Liver (tissue), 9 donors: ENCODE measurements around the gene PLA2G7. TPM values are rescaled to one million over a fixed set of nuclear protein-coding genes. Genes with fewer than 3 reads are reported as not detected.

Experiments
- DNase-seq: peaks from one replicate; pipeline ENCODE4 v3.0.0-alpha.2; 2017; ENCODE audit warnings: low spot score
- H3K27ac ChIP-seq, 2 donors: one replicate each; pipeline ENCODE4 v1.7.0; 2013; ENCODE audit warnings: inconsistent platforms in 2 of 2, low read length in 2 of 2, control low read depth in 1 of 2, low read depth in 1 of 2, mild to moderate bottlenecking in 1 of 2
- H3K27me3 ChIP-seq, 4 donors: one replicate each; pipeline versions ENCODE4 v1.6.1 to v1.7.0; 2013; ENCODE audit warnings: low read length in 3 of 4, inconsistent platforms in 1 of 4, mild to moderate bottlenecking in 1 of 4, moderate library complexity in 1 of 4; ENCODE audit not compliant: control insufficient read depth in 4 of 4, insufficient read depth in 4 of 4
- H3K36me3 ChIP-seq, 4 donors: one replicate each; pipeline versions ENCODE4 v1.6.1 to v1.7.0; 2013; ENCODE audit warnings: low read length in 3 of 4, mild to moderate bottlenecking in 3 of 4, low read depth in 1 of 4, moderate library complexity in 1 of 4; ENCODE audit not compliant: control insufficient read depth in 4 of 4, insufficient read depth in 3 of 4
- H3K4me1 ChIP-seq, 4 donors: one replicate each; pipeline versions ENCODE4 v1.6.1 to v1.7.0; 2013; ENCODE audit warnings: low read length in 3 of 4, mild to moderate bottlenecking in 3 of 4, moderate library complexity in 1 of 4; ENCODE audit not compliant: control insufficient read depth in 4 of 4, insufficient read depth in 4 of 4
- H3K4me3 ChIP-seq, 3 donors: one replicate each; pipeline versions ENCODE4 v1.6.1 to v1.7.0; 2013; ENCODE audit warnings: low read length in 3 of 3, control low read depth in 1 of 3, low read depth in 1 of 3, mild to moderate bottlenecking in 1 of 3
- H3K9ac ChIP-seq, 2 donors: one replicate each; pipeline ENCODE4 v1.7.0; 2013; ENCODE audit warnings: low read length in 2 of 2, mild to moderate bottlenecking in 2 of 2, moderate library complexity in 2 of 2, control low read depth in 1 of 2, low read depth in 1 of 2
- H3K9me3 ChIP-seq, 4 donors: one replicate each; pipeline versions ENCODE4 v1.6.1 to v1.7.0; 2013; ENCODE audit warnings: low read length in 3 of 4; ENCODE audit not compliant: control insufficient read depth in 4 of 4
- EGR1 ChIP-seq, 2 donors: IDR thresholded peaks; 2 replicates each; pipeline ENCODE4 v1.6.1; 2016 to 2018; ENCODE audit warnings: antibody characterized with exemption in 2 of 2, low read depth in 2 of 2
- FOXA1 ChIP-seq: IDR thresholded peaks from 2 replicates; pipeline ENCODE4 v1.6.1; 2016; ENCODE audit warnings: antibody characterized with exemption
- FOXA2 ChIP-seq: IDR thresholded peaks from 2 replicates; pipeline ENCODE4 v1.6.1; 2016; ENCODE audit warnings: antibody characterized with exemption
- GABPA ChIP-seq, 2 donors: IDR thresholded peaks in 1 of 2; conservative IDR thresholded peaks in 1 of 2; 2 replicates each; pipeline ENCODE4 v1.6.1; 2016; ENCODE audit warnings: antibody characterized with exemption in 2 of 2, mild to moderate bottlenecking in 1 of 2, moderate library complexity in 1 of 2
- HNF4A ChIP-seq, 2 donors: conservative IDR thresholded peaks; 2 replicates each; pipeline ENCODE4 v1.6.1; 2016; ENCODE audit warnings: antibody characterized with exemption in 2 of 2, mild to moderate bottlenecking in 2 of 2
- HNF4G ChIP-seq: IDR thresholded peaks from 2 replicates; pipeline ENCODE4 v1.6.1; 2016; ENCODE audit warnings: antibody characterized with exemption
- JUND ChIP-seq, 2 donors: IDR thresholded peaks; 2 replicates each; pipeline ENCODE4 v1.6.1; 2016; ENCODE audit warnings: antibody characterized with exemption in 2 of 2
- MAX ChIP-seq: IDR thresholded peaks from 2 replicates; pipeline ENCODE4 v1.6.1; 2016; ENCODE audit warnings: antibody characterized with exemption
- NR2F2 ChIP-seq: IDR thresholded peaks from 2 replicates; pipeline ENCODE4 v1.6.1; 2016; ENCODE audit warnings: antibody characterized with exemption
- RAD21 ChIP-seq, 2 donors: IDR thresholded peaks; 2 replicates each; pipeline ENCODE4 v1.6.1; 2016; ENCODE audit warnings: antibody characterized with exemption in 2 of 2, mild to moderate bottlenecking in 2 of 2
- REST ChIP-seq: IDR thresholded peaks from 2 replicates; pipeline ENCODE4 v1.6.1; 2016; ENCODE audit warnings: antibody characterized with exemption, mild to moderate bottlenecking
- RXRA ChIP-seq, 2 donors: IDR thresholded peaks; 2 replicates each; pipeline ENCODE4 v1.6.1; 2017 to 2018; ENCODE audit warnings: antibody characterized with exemption in 2 of 2, mild to moderate bottlenecking in 1 of 2
- SP1 ChIP-seq: IDR thresholded peaks from 2 replicates; pipeline ENCODE4 v1.6.1; 2018; ENCODE audit warnings: antibody characterized with exemption, mild to moderate bottlenecking
- TAF1 ChIP-seq: conservative IDR thresholded peaks from 2 replicates; pipeline ENCODE4 v1.6.1; 2016; ENCODE audit warnings: antibody characterized with exemption, mild to moderate bottlenecking
- YY1 ChIP-seq: IDR thresholded peaks from 2 replicates; pipeline ENCODE4 v1.6.1; 2016; ENCODE audit warnings: antibody characterized with exemption, mild to moderate bottlenecking
- ZBTB33 ChIP-seq: IDR thresholded peaks from 2 replicates; pipeline ENCODE4 v1.6.1; 2016; ENCODE audit warnings: antibody characterized with exemption
- WGBS: extraction: QIAGEN DNeasy Blood & Tissue Kit; methylation state at CpG from one replicate; pipeline ENCODE4 v1.1.7; 2013; 5-methylcytosine and 5-hydroxymethylcytosine counted together
- polyA plus RNA-seq, 2 donors: library from polyadenylated mRNA; stranded (reverse) in 1 of 2; unstranded in 1 of 2; fragments of 200-250 nt in 1 of 2; fragments of >200 nt in 1 of 2; fragmentation: Nextera tagmentation in 1 of 2; extraction: Ambion mirVana in 1 of 2; gene quantifications; one replicate each; pipeline versions ENCODE4 v1.2.1 to v1.2.3, GENCODE V29; 2013 to 2015
- total RNA-seq, 2 donors: library from RNA; depleted of rRNA; stranded (reverse); fragments of >200 nt; gene quantifications; one replicate each; pipeline ENCODE4 v1.2.3, GENCODE V29; 2014
- TF ChIP-seq, protein P1 (sequence below): IDR thresholded peaks from 2 replicates; pipeline ENCODE4 v1.6.1; 2016; ENCODE audit warnings: antibody characterized with exemption
- TF ChIP-seq, protein P2 (sequence below): fragments of 150-350 bp; IDR thresholded peaks from 2 replicates; pipeline ENCODE4 v1.5.1; 2017; ENCODE audit warnings: improper control_type of control experiment, low read depth, low read length; ENCODE audit not compliant: missing input control
- donor health status: healthy.
- donor health status: healthy.
- donor health status: healthy.
- donor health status: healthy.
- donor health status: healthy.

Gene PLA2G7
- total and polyA plus RNA-seq, 4 donors: 0.35 to 24.7 (median 1.3) TPM

DNA sequence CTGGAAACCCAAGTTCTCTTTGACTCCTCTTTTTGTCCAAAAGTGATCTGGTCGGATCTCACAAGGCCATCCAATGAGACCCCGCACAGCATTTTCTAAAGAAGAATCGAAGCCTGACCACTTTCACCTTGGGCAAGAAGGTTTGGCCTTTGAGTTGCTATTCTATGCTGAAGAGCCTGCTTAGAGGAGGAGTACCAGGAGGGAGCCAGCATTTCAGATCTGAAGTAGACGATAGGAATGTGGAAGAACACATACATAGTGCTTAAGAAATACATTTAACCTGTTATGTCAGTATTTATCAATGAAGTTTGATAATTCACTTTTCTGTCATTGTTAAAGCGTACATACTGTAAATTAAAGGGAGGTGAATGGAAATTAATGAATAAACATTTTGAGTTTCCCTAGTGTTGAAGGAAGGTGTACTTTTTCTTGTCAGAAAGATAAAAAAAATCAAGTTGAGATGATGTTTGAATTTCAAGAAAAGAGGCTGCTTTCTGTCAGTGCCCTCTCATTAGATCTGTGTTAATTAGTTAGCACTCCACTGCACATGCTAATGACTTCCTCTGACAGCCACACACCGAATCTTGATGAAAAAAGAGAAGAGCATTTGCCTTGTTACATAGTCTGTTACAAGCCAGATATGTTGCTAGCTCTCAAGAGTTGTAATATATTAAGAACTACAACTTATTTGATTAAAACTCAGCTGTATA lies 58.4 kb downstream of the PLA2G7 start:
- no peak for TF ChIP-seq EGR1 (IDR thresholded peaks at IDR 0.05; ENCODE audit: low read depth in 2 of 2)
- TF ChIP-seq SP1: no peak
- TF ChIP-seq GABPA (IDR thresholded peaks at IDR 0.05 in 1 of 2, conservative IDR thresholded peaks at IDR 0.05 in 1 of 2): no peak
- TF ChIP-seq, protein P1, sequence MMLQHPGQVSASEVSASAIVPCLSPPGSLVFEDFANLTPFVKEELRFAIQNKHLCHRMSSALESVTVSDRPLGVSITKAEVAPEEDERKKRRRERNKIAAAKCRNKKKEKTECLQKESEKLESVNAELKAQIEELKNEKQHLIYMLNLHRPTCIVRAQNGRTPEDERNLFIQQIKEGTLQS: no peak
- no peak for TF ChIP-seq FOXA2
- TF ChIP-seq RAD21 (IDR thresholded peaks at IDR 0.05): no peak
- TF ChIP-seq YY1: no peak
- no peak for TF ChIP-seq HNF4A (conservative IDR thresholded peaks at IDR 0.05)
- TF ChIP-seq FOXA1: no peak
- TF ChIP-seq RXRA (IDR thresholded peaks at IDR 0.05): no peak
- TF ChIP-seq NR2F2: no peak
- TF ChIP-seq HNF4G: no peak
- no peak for TF ChIP-seq REST
- TF ChIP-seq, protein P2, sequence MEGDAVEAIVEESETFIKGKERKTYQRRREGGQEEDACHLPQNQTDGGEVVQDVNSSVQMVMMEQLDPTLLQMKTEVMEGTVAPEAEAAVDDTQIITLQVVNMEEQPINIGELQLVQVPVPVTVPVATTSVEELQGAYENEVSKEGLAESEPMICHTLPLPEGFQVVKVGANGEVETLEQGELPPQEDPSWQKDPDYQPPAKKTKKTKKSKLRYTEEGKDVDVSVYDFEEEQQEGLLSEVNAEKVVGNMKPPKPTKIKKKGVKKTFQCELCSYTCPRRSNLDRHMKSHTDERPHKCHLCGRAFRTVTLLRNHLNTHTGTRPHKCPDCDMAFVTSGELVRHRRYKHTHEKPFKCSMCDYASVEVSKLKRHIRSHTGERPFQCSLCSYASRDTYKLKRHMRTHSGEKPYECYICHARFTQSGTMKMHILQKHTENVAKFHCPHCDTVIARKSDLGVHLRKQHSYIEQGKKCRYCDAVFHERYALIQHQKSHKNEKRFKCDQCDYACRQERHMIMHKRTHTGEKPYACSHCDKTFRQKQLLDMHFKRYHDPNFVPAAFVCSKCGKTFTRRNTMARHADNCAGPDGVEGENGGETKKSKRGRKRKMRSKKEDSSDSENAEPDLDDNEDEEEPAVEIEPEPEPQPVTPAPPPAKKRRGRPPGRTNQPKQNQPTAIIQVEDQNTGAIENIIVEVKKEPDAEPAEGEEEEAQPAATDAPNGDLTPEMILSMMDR: no peak
- no peak for DNase-seq
- Histone ChIP-seq H3K9ac (no peak overlapping the region), H3K4me3 (no peak overlapping the region), H3K36me3 (peaks cover 5 to 16% (median 10%) of the 10 kb centered on the region in 4 donors), H3K9me3 (no peaks in the 10 kb centered on the region), H3K27ac (no peak overlapping the region), H3K4me1 (no peaks in the 10 kb centered on the region), H3K27me3 (no peaks in the 10 kb centered on the region)
- 93% methylated on average over 6 of the region's 6 CpGs for WGBS

DNA sequence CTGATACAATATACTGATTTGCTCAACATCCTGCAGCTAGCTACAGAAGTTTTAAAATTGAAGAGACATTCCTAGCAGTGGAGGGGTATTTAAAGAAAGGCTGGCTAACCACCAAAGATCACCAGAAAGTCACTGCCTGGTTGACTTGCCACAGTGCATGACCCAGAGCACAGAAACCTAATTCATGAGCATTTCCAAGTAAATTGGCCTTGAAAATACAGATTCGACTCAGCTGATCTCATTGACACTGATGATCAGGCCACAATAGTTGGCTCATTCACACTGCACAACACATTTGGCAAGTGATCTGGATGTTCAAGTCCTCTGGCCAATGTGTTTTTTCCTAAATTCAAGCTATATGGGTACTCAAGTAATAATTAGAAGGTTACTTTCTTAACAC lies 60.8 kb downstream of the PLA2G7 start:
- Histone ChIP-seq H3K36me3 (peaks cover 5 to 19% (median 10%) of the 10 kb centered on the region in 4 donors), H3K27ac (no peak overlapping the region), H3K27me3 (no peaks in the 10 kb centered on the region), H3K4me3 (no peak overlapping the region), H3K4me1 (no peaks in the 10 kb centered on the region), H3K9me3 (no peaks in the 10 kb centered on the region), H3K9ac (no peak overlapping the region)
- no peak for TF ChIP-seq ZBTB33
- no peak for TF ChIP-seq NR2F2
- TF ChIP-seq MAX: no peak
- TF ChIP-seq HNF4G: no peak
- TF ChIP-seq EGR1 (IDR thresholded peaks at IDR 0.05; ENCODE audit: low read depth in 2 of 2): no peak
- no peak for TF ChIP-seq RXRA (IDR thresholded peaks at IDR 0.05)
- no peak for TF ChIP-seq GABPA (IDR thresholded peaks at IDR 0.05 in 1 of 2, conservative IDR thresholded peaks at IDR 0.05 in 1 of 2)
- no peak for TF ChIP-seq RAD21 (IDR thresholded peaks at IDR 0.05)
- no peak for TF ChIP-seq JUND (IDR thresholded peaks at IDR 0.05)
- TF ChIP-seq FOXA1: no peak
- TF ChIP-seq, protein P1: no peak
- no peak for TF ChIP-seq TAF1
- no peak for TF ChIP-seq HNF4A (conservative IDR thresholded peaks at IDR 0.05)
- no peak for TF ChIP-seq FOXA2
- no peak for TF ChIP-seq REST
- TF ChIP-seq SP1: no peak
- DNase-seq: no peak
- WGBS: 66% methylated on average over 1 of the region's 1 CpG
